Fibroblast of mammary gland (primary cell): ENCODE measurements around the gene PRKN.

Source experiments
- DNase-seq: peaks from one replicate; pipeline ENCODE4 v3.0.0-alpha.2; 2010; ENCODE audit warnings: low read depth
- H3K4me3 ChIP-seq: 2 replicates; pipeline ENCODE4 v1.5.1; 2011; ENCODE audit warnings: low read depth, mild to moderate bottlenecking, low read length, moderate library complexity; ENCODE audit not compliant: control insufficient read depth
- CTCF ChIP-seq: conservative IDR thresholded peaks from 2 replicates; pipeline ENCODE4 v1.5.1; 2011; ENCODE audit warnings: low read depth, low read length, inconsistent platforms; ENCODE audit not compliant: control insufficient read depth, insufficient read depth

Gene PRKN

DNA sequence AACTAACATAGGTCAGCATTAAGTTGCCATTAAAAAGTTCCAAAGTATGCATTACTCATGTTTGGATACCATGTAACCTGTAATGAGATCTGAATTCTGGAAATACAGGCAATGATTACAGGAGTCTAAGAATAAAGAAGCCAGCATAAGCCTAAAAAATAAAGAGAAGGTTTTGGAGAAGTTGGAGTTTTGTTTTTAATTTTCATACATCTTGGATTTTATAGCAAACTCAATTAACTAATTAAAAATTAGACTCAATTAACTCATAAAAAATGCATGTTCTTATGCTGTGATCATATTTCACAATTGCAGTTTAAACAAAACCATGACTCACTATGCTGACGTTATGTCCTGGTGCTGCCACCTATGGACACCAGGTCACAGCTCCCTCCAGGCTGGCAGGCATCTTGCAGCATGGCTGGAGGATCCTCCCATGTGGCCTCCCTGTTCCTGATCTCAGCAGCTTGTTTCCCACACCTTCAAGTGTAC lies 804.9 kb downstream of the PRKN start:
- no peak overlapping the region for H3K4me3 ChIP-seq
- peak; percentile 51 for TF ChIP-seq CTCF
- DNase-seq: peak; percentile 83

GRCh38 chr6:161921602-161922395 lies 805.8 kb downstream of the PRKN start:
- TF ChIP-seq CTCF: no peak
- no peak for DNase-seq
- H3K4me3 ChIP-seq: no peak overlapping the region

DNA sequence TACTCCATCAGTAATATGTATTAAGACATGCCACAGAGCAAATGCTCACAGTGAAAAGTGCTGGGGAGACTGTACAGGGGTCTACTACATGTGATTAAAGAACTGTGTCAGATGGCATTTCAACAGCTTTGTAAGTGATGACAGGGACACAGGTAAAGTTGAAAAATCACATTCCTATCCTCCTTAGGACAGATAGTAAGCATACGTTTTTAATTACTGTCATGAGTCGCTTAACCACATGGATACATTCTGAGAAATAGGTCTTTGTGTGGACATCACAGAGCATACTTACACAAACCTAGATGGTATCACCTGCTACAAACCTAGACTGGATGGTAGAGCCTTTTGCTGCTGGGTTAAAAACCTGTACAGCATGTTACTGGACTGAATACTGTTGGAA lies 807.9 kb downstream of the PRKN start:
- TF ChIP-seq CTCF: no peak
- no peak overlapping the region for H3K4me3 ChIP-seq
- peak; percentile 29 for DNase-seq

DNA sequence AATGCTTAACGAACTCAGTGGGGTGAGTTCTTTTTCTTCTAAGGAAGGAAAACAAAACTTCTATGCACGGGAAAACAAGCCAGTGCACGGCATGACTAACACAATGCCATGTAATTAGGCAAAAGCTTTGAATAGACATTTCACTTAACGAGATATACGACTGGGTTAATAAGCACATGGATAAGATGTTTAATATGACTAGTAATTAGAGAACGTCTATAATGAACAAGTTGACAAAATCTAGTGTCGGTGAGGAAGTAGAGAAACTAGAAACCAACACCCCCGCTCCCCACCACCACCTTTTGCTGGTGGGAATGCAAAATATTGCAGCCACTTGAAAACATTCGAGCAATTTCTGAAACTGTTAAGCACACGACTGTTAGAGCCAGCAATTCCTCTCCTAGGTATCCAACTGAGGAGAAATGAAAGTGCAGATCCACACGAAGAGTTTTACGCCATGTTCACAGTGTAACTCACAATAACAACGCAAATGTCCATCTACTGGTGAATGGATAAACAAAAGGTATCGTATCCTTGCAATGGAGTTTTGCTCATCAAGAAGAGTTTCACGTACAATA lies 808.8 kb downstream of the PRKN start:
- TF ChIP-seq CTCF: no peak
- no peak overlapping the region for H3K4me3 ChIP-seq
- DNase-seq: no peak

- TF ChIP-seq CTCF: no peak
- no peak overlapping the region for H3K4me3 ChIP-seq
- DNase-seq: peak; percentile 26
Observed at GRCh38 chr6:161918109-161918531, 809.4 kb downstream of the PRKN start.

DNA sequence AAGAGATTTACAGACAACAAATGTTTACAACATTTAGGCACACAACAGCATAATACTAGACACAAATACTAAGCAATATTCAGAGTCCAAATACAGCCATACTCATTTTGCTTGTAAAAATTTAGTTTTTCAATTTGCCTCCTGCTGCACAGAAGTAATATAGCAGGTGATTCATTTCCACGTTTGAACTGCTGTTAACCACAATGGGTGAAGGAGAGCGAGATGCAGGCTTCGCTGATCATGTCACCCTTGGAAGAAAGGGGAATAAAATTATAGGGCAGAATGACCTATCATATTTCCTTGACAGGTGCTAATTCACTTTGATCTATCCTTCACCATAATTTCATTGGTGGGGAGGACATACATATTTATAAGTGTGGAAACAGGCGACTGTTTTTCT lies 809.9 kb downstream of the PRKN start:
- H3K4me3 ChIP-seq: no peak overlapping the region
- peak; percentile 9 for DNase-seq
- no peak for TF ChIP-seq CTCF

DNA sequence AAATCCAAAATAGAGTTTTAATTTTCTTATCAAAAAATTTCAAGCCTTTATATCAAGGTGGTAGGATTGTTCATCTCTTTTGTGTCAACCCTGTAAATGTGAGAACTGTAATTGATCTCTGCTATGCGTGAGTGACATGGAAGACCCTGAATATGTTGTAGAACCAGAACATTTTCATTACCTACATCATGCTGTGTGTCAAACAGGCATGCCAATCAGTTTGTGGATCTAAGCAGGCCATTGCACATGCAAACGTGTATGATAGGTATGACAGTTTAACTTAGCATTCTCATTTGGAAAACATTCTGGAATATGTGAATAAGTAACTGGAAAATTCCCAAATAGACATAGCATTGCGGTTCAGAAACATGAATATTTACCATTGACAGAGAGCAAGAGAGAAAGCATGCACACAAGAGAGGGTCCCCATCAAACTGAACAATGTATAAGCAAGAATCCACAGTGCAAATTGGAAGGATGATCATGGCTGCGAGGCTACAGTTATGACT lies 812.1 kb downstream of the PRKN start:
- H3K4me3 ChIP-seq: no peak overlapping the region
- no peak for DNase-seq
- TF ChIP-seq CTCF: no peak
